ENCODE data around the gene AP1G2.

The AP1G2 gene, protein sequence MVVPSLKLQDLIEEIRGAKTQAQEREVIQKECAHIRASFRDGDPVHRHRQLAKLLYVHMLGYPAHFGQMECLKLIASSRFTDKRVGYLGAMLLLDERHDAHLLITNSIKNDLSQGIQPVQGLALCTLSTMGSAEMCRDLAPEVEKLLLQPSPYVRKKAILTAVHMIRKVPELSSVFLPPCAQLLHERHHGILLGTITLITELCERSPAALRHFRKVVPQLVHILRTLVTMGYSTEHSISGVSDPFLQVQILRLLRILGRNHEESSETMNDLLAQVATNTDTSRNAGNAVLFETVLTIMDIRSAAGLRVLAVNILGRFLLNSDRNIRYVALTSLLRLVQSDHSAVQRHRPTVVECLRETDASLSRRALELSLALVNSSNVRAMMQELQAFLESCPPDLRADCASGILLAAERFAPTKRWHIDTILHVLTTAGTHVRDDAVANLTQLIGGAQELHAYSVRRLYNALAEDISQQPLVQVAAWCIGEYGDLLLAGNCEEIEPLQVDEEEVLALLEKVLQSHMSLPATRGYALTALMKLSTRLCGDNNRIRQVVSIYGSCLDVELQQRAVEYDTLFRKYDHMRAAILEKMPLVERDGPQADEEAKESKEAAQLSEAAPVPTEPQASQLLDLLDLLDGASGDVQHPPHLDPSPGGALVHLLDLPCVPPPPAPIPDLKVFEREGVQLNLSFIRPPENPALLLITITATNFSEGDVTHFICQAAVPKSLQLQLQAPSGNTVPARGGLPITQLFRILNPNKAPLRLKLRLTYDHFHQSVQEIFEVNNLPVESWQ
- long read RNA-seq, transcript AP1G2-202 (22 exons, 2,609 nt) = major isoform, 21 of 148 reads
- long read RNA-seq, partial matches to known transcripts = 16 of 148 reads
- long read RNA-seq, other reads (novel, unspliced or antisense) = 107 of 148 reads

- Histone ChIP-seq H3K27ac (replicated peaks) (peak within 1 kb of the TSS; percentile 63), H3K27me3 (ENCODE audit: insufficient read depth, poor library complexity, severe bottlenecking) (no peaks in the 10 kb centered on the region), H3K4me3 (replicated peaks; ENCODE audit: insufficient read depth, low read length) (peak within 1 kb of the TSS; percentile 53)
- peak; percentile 75 to 94 for DNase-seq (ENCODE audit: low read depth in 1 of 2, low spot score in 1 of 2)
- TF ChIP-seq GABPA (IDR thresholded peaks at IDR 0.05; ENCODE audit: low read depth) (no peak), SPI1 (IDR thresholded peaks at IDR 0.05; ENCODE audit: borderline replicate concordance, low read depth) (peak; percentile 2; the same call in 1 of the 2 replicates), REST (IDR thresholded peaks at IDR 0.05; ENCODE audit: insufficient replicate concordance, low read depth) (no peak), POLR2AphosphoS5 (IDR thresholded peaks at IDR 0.05; ENCODE audit: low read depth) (peak; percentile 84)
- TF ChIP-seq, protein P1, sequence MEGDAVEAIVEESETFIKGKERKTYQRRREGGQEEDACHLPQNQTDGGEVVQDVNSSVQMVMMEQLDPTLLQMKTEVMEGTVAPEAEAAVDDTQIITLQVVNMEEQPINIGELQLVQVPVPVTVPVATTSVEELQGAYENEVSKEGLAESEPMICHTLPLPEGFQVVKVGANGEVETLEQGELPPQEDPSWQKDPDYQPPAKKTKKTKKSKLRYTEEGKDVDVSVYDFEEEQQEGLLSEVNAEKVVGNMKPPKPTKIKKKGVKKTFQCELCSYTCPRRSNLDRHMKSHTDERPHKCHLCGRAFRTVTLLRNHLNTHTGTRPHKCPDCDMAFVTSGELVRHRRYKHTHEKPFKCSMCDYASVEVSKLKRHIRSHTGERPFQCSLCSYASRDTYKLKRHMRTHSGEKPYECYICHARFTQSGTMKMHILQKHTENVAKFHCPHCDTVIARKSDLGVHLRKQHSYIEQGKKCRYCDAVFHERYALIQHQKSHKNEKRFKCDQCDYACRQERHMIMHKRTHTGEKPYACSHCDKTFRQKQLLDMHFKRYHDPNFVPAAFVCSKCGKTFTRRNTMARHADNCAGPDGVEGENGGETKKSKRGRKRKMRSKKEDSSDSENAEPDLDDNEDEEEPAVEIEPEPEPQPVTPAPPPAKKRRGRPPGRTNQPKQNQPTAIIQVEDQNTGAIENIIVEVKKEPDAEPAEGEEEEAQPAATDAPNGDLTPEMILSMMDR (IDR thresholded peaks at IDR 0.05; ENCODE audit: insufficient read depth, low read length) = no peak
Observed at GRCh38 chr14:23567186-23568020, at the start of gene AP1G2. AP1G2 (minus strand) TSS chr14:23567791; CDS start chr14:23567314, 477 bp downstream.

DNA sequence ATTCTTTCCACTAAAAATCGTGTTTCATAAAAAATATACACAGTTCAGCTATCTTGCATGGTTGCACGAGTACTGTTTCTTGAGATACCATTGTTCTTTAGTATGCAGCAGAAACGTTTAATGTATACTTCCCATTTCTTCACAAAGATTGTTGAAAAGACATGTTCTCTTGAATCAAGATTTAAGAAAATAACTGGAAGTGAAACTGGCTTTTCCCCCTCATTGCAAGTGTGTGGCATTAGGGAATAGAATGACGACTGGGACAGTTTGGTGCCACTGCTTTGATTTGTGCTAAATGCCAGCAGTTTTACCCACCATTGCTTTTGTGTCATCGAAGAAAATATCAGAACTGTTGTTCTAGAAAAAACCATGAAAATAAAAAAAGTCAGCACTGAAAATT lies 48.3 kb upstream of the AP1G2 start:
- no peak for DNase-seq (ENCODE audit: low read depth in 1 of 2, low spot score in 1 of 2)
- no peak for TF ChIP-seq GABPA (IDR thresholded peaks at IDR 0.05; ENCODE audit: low read depth)
- no peak for TF ChIP-seq SPI1 (IDR thresholded peaks at IDR 0.05; ENCODE audit: borderline replicate concordance, low read depth)
- TF ChIP-seq, protein P1 (IDR thresholded peaks at IDR 0.05; ENCODE audit: insufficient read depth, low read length) = no peak
- TF ChIP-seq REST (IDR thresholded peaks at IDR 0.05; ENCODE audit: insufficient replicate concordance, low read depth) = no peak
- no peak for TF ChIP-seq POLR2AphosphoS5 (IDR thresholded peaks at IDR 0.05; ENCODE audit: low read depth)
- no peak overlapping the region for H3K4me3 ChIP-seq (replicated peaks; ENCODE audit: insufficient read depth, low read length)
- H3K27ac ChIP-seq (replicated peaks) = no peak overlapping the region
- H3K27me3 ChIP-seq (ENCODE audit: insufficient read depth, poor library complexity, severe bottlenecking) = peaks cover 2% of the 10 kb centered on the region

- TF ChIP-seq POLR2AphosphoS5 (IDR thresholded peaks at IDR 0.05; ENCODE audit: low read depth) (no peak), SPI1 (IDR thresholded peaks at IDR 0.05; ENCODE audit: borderline replicate concordance, low read depth) (no peak), GABPA (IDR thresholded peaks at IDR 0.05; ENCODE audit: low read depth) (no peak), REST (IDR thresholded peaks at IDR 0.05; ENCODE audit: insufficient replicate concordance, low read depth) (no peak)
- TF ChIP-seq, protein P1 (IDR thresholded peaks at IDR 0.05; ENCODE audit: insufficient read depth, low read length) = no peak
- Histone ChIP-seq H3K27me3 (ENCODE audit: insufficient read depth, poor library complexity, severe bottlenecking) (peaks cover 2% of the 10 kb centered on the region), H3K27ac (replicated peaks) (no peak overlapping the region), H3K4me3 (replicated peaks; ENCODE audit: insufficient read depth, low read length) (no peak overlapping the region)
- no peak for DNase-seq (ENCODE audit: low read depth in 1 of 2, low spot score in 1 of 2)
Observed at GRCh38 chr14:23614395-23614828, 46.8 kb upstream of the AP1G2 start.
